Stomach (tissue), 9 donors: Measurements from ENCODE around the gene POU3F1. TPM values are rescaled to one million over a fixed set of nuclear protein-coding genes. Genes with fewer than 3 reads are reported as not detected.

Source experiments
- DNase-seq, 2 donors: peaks; one replicate each; pipeline versions ENCODE4 v3.0.0 to v3.0.0-alpha.2; 2013 to 2019
- H3K27ac ChIP-seq, 5 donors: fragments of 200-600 bp in 4 of 5; sonication (generic) in 4 of 5; one replicate each; pipeline ENCODE4 v1.5.1; 2013 to 2019; ENCODE audit warnings: mild to moderate bottlenecking in 1 of 5, moderate library complexity in 1 of 5
- H3K27me3 ChIP-seq, 3 donors: fragments of 200-600 bp; sonication (generic); one replicate each; pipeline ENCODE4 v1.5.1; 2017 to 2019; ENCODE audit warnings: mixed run types in 1 of 3
- H3K36me3 ChIP-seq, 4 donors: fragments of 200-600 bp; sonication (generic); 1 replicate in 3 of 4; 2 replicates in 1 of 4; pipeline ENCODE4 v1.5.1; 2016 to 2019
- H3K4me1 ChIP-seq, 4 donors: fragments of 200-600 bp; sonication (generic); one replicate each; pipeline ENCODE4 v1.5.1; 2016 to 2019
- H3K4me3 ChIP-seq, 4 donors: fragments of 200-600 bp; sonication (generic) in 3 of 4; one replicate each; pipeline ENCODE4 v1.5.1; 2016 to 2019; ENCODE audit warnings: mild to moderate bottlenecking in 1 of 4
- H3K9me3 ChIP-seq, 4 donors: fragments of 200-600 bp; sonication (generic); one replicate each; pipeline ENCODE4 v1.5.1; 2016 to 2019
- CTCF ChIP-seq, 7 experiments: fragments of 450-650 bp in 4 of 7; fragments of 200-600 bp in 3 of 7; sonication (generic) in 3 of 7; IDR thresholded peaks; one replicate each; pipeline ENCODE4 v1.5.1; 2016 to 2019; ENCODE audit warnings: antibody characterized with exemption in 7 of 7, control low read depth in 2 of 7, mild to moderate bottlenecking in 1 of 7
- EP300 ChIP-seq: sonication (generic); formaldehyde crosslinking; IDR thresholded peaks from one replicate; pipeline ENCODE4 v1.6.1; 2017; ENCODE audit warnings: antibody characterized with exemption
- POLR2A ChIP-seq, 4 donors: fragments of 450-650 bp; IDR thresholded peaks; one replicate each; pipeline ENCODE4 v1.6.1; 2016; ENCODE audit warnings: antibody characterized with exemption in 4 of 4, control low read depth in 2 of 4, mild to moderate bottlenecking in 1 of 4, moderate library complexity in 1 of 4
- POLR2AphosphoS5 ChIP-seq, 3 donors: sonication (generic); formaldehyde crosslinking; IDR thresholded peaks; one replicate each; pipeline ENCODE4 v1.6.1; 2016; ENCODE audit warnings: antibody characterized with exemption in 3 of 3
- WGBS, 5 donors: extraction: QIAGEN DNeasy Blood & Tissue Kit in 3 of 5; methylation state at CpG; one replicate each; pipeline versions ENCODE4 v1.1.5 to v1.1.7; 2013 to 2018; 5-methylcytosine and 5-hydroxymethylcytosine counted together
- intact Hi-C: fragments of 100-400 bp; cut with DNase I; formaldehyde crosslinking; loops from one replicate; pipeline ENCODE4 v1.15.1; 2023; ENCODE audit warnings: low total_unique reads
- polyA plus RNA-seq, 3 donors: library from polyadenylated mRNA; stranded (reverse); fragments of 200-250 nt; gene quantifications; one replicate each; pipeline ENCODE4 v1.2.3, GENCODE V29; 2013
- total RNA-seq, 5 donors: library from RNA; depleted of rRNA; stranded (reverse); fragments of >200 nt; gene quantifications; one replicate each; pipeline versions ENCODE4 v1.1.0 to v1.2.3, GENCODE V29; 2014 to 2016
- donor health status: healthy with polysubstance abuse.
- donor health status: Bipolar disorder and iron deficiency.
- donor health status: healthy.

Gene POU3F1
- total and polyA plus RNA-seq, 8 donors: 0.20 TPM; not detected in 7

- peak overlapping the region in 2 of 5 donors; percentile 45 to 46 for H3K27ac ChIP-seq
- peaks cover 4 to 12% (median 10%) of the 10 kb centered on the region in 4 donors for H3K36me3 ChIP-seq
These were observed 15.7 kb downstream of the POU3F1 start for GRCh38 chr1:38030596-38031512.

DNA sequence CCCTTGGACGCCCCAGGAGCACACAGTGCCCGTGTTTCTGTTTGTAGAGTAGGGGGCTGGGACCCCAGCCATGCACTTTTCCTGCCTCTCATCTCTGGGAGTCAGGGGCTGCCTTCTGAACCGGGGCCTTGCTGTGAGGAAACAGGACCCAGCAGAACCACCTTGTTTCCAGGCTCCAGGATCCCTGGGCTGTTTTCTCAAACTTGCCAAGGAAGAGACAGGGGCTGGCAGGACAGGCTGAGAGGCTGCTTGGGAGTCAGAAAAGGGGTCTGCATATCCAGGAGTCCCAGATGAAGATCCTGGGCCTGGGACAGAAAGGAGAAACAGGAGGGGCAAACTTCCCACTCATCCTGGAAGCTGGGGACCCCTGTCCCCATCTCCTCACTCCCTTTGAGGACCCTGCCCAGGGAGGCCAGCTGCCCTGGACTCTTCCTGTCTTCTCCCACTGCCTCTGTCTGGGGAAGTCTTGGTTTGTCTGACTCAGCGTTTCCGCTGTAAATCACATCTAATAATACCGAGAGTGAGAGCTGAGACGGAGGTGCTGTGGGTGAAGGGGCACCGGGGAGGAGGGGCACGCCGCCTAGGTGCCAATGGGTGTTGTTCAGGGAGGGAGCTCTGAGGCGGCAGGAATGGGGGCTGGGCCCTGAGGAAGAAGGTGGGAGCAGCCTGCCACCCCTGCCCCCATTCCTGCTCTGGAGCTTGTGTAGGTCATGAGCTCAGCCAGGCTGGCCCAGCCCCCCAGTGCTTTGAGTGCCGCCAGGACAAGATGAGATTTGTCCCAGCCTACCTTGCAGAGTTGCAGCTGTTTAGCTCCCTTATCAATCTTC is 16.7 kb downstream of the POU3F1 start:
- peaks cover 0 to 7% (median 0%) of the 10 kb centered on the region in 3 donors for H3K27me3 ChIP-seq
- WGBS, 5 donors: 7 to 20% (median 10%) methylated on average over 11 to 12 of the region's 12 CpGs
- DNase-seq: peak in 1 of 2 donors; percentile 85
- intact Hi-C loops: loop anchor here (10.0 kb wide), 1 partner anchor 805 kb away; no protein-coding TSS in a partner anchor
- H3K4me1 ChIP-seq: peaks cover 21 to 32% (median 28%) of the 10 kb centered on the region in 4 donors
- H3K4me3 ChIP-seq: peak overlapping the region in 1 of 4 donors; percentile 9
- H3K9me3 ChIP-seq: no peaks in the 10 kb centered on the region
- TF ChIP-seq POLR2A (IDR thresholded peaks at IDR 0.05): no peak
- TF ChIP-seq POLR2AphosphoS5 (IDR thresholded peaks at IDR 0.05): no peak
- TF ChIP-seq CTCF (IDR thresholded peaks at IDR 0.05): no peak
- TF ChIP-seq EP300: no peak
- peak overlapping the region in 2 of 5 donors; percentile 45 to 46 for H3K27ac ChIP-seq
- H3K36me3 ChIP-seq: peaks cover 14 to 21% (median 20%) of the 10 kb centered on the region in 4 donors

More at GRCh38 chr1:38030596-38031512, 15.7 kb downstream of the POU3F1 start:
- TF ChIP-seq POLR2A (IDR thresholded peaks at IDR 0.05) (no peak), CTCF (IDR thresholded peaks at IDR 0.05) (no peak), POLR2AphosphoS5 (IDR thresholded peaks at IDR 0.05) (no peak), EP300 (no peak)
- WGBS, 5 donors: 64 to 74% (median 67%) methylated on average over 15 to 17 of the region's 17 CpGs
- H3K4me3 ChIP-seq: no peak overlapping the region
- H3K9me3 ChIP-seq: no peaks in the 10 kb centered on the region
- peaks cover 21 to 32% (median 28%) of the 10 kb centered on the region in 4 donors for H3K4me1 ChIP-seq
- intact Hi-C loops: no loop called here
- peak in 1 of 2 donors; percentile 48 for DNase-seq
- peaks cover 0 to 14% (median 0%) of the 10 kb centered on the region in 3 donors for H3K27me3 ChIP-seq

- 16 to 27% (median 17%) methylated on average over 19 to 23 of the region's 23 CpGs for WGBS, 5 donors
- Histone ChIP-seq H3K27me3 (peaks cover 0 to under 1% (median 0%) of the 10 kb centered on the region in 3 donors), H3K27ac (peak overlapping the region in 2 of 5 donors; percentile 45 to 46), H3K4me3 (no peak overlapping the region), H3K9me3 (no peaks in the 10 kb centered on the region), H3K4me1 (peaks cover 21 to 32% (median 28%) of the 10 kb centered on the region in 4 donors), H3K36me3 (peaks cover 18 to 26% (median 26%) of the 10 kb centered on the region in 4 donors)
- intact Hi-C loops: loop anchor here (10.0 kb wide), 1 partner anchor 806 kb away; no protein-coding TSS in a partner anchor
- peak in 1 of 2 donors; percentile 73 for DNase-seq
- TF ChIP-seq POLR2AphosphoS5 (IDR thresholded peaks at IDR 0.05): no peak
- no peak for TF ChIP-seq CTCF (IDR thresholded peaks at IDR 0.05)
- TF ChIP-seq POLR2A (IDR thresholded peaks at IDR 0.05): no peak
- no peak for TF ChIP-seq EP300
These were observed 17.4 kb downstream of the POU3F1 start for GRCh38 chr1:38029081-38029681.
